GM12801 (cell line): ENCODE results near the gene BPIFA3.

Experiments used
- TF ChIP-seq, protein P1 (sequence below): IDR thresholded peaks from one replicate; pipeline ENCODE4 v1.5.1; 2011; ENCODE audit warnings: control low read depth; ENCODE audit not compliant: insufficient read length; ENCODE audit errors: extremely low read depth

Gene BPIFA3

DNA sequence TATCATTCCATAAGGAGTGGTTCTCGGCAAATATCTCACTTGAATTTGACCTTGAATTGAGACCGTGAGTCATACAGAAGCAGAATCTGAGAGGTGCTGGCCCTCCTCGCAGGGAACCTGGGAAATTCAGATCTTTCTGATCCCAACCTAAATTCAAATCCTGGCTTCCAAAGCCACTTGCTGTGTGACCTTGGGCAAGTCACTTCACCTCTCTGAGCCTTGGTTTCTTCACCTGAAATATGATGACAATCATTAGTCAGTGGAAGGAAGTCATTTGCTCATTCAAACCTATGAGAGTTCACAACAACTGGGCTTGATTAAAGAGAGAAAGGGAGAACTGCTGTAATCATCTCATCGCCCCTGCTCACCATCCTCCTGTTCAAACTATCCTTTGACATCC is 7.2 kb downstream of the BPIFA3 start:
- TF ChIP-seq, protein P1, sequence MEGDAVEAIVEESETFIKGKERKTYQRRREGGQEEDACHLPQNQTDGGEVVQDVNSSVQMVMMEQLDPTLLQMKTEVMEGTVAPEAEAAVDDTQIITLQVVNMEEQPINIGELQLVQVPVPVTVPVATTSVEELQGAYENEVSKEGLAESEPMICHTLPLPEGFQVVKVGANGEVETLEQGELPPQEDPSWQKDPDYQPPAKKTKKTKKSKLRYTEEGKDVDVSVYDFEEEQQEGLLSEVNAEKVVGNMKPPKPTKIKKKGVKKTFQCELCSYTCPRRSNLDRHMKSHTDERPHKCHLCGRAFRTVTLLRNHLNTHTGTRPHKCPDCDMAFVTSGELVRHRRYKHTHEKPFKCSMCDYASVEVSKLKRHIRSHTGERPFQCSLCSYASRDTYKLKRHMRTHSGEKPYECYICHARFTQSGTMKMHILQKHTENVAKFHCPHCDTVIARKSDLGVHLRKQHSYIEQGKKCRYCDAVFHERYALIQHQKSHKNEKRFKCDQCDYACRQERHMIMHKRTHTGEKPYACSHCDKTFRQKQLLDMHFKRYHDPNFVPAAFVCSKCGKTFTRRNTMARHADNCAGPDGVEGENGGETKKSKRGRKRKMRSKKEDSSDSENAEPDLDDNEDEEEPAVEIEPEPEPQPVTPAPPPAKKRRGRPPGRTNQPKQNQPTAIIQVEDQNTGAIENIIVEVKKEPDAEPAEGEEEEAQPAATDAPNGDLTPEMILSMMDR: no peak

DNA sequence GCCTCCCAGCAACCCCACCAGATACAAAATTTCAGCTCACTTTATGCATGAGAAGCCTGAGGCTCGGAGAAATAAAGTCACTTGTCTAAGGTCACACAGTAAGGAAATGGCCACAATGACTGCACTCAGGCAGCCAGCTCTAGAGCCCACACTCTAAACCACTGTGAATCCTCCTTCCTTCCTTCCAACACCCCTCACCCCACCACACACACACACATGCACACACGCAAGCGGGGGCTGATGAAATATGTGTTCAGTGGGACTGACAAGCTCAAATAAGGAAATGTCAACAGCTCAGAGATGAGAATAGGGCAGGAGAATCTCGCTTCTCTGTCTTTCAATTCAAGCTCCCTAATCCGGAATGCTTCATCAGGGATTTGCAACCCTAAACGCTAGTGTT is 12.7 kb downstream of the BPIFA3 start:
- TF ChIP-seq, protein P1: no peak

DNA sequence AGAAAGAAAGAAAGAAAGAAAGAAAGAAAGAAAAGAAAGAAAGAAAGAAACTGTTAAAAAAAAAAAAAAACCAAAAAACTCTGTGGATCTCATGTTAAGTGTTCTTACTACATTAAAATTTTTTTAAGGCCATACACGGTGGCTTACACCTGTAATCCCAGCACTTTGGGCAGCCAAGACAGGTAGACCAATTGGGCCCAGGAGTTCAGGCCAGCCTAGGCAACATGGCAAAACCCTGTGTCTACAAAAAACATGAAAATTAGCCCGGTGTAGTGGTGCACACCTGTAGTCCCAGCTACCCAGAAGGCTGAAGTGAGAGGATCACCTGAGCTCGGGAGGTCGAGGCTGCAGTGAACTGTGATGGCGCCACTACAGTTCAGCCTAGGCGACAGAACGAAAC is 14.1 kb downstream of the BPIFA3 start:
- TF ChIP-seq, protein P1: no peak

DNA sequence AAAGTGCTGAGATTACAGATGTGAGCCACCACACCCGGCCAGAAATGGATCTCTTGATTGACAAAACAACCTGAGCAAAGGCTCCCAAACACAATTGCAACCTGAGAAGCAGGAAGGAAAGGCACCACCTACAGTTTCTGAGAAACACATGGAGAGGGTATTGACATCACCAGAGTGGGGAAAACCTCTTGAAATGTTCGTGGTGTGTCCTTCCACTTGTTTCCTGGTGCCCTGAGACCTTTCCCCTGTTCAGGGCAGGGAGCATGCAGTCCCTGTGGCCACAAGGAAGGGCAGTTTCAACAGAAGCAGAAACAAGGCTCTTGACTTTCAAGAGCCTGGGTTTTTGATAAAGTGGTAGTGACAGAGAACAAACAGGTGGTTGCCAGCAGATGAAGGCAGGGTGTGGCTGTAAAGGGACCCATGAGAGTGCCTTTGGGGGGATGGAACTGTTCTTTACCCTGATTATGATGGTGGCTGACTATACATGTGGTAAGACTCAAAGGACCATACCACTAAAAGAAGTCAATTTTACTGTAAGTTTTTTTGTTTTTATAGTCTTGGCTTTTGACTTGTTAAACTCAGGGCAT is 15.4 kb downstream of the BPIFA3 start:
- TF ChIP-seq, protein P1: no peak

DNA sequence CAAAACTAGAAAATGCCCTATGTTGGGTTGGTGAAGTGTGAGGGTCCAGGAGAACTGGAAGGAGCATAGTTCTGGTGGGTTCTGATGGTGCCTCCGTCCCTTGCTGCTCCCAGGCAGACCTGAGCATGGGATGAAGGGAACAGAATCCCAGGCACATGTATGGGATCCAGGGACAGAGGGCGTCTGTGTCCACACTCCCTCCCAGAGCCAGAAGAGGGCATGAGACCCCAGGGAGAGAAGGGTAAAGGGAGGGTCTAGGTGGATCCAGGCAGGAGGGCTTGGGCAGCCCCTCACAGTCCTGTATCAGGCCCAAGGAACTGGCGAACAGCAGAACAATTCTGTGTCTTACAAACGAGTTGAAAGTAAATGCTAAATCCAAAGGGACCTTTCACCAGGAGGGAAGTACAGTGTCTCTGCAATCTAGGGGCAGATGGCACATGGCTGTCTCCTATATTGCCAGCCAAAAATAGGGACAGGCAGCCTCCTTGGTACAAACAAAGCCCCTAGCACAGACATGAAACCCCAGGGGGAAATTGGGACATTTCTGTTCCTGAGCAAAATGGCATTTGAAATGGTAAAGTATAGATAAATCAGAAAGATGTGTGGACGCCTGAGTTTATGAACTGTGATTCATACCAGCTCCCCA is 16.1 kb downstream of the BPIFA3 start:
- TF ChIP-seq, protein P1: no peak

DNA sequence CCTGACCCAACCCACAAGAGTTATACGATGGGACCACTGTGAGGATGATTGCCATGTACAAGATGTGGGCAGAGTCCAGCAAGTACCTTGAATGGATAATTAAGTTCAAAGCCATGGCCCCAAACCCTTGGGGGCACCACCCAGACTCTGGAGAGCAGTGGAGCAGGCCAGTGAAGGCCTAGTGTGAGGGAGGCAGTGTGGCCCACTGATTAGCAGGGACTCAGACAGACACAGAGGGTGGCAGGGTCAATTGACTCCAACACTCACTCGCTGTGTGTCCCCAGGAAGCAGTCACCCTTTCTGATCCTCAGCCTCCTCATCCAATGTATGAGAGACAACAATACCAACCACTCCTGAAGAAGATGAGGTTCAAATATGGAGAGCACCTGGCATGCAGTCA is 16.9 kb downstream of the BPIFA3 start:
- TF ChIP-seq, protein P1: no peak

DNA sequence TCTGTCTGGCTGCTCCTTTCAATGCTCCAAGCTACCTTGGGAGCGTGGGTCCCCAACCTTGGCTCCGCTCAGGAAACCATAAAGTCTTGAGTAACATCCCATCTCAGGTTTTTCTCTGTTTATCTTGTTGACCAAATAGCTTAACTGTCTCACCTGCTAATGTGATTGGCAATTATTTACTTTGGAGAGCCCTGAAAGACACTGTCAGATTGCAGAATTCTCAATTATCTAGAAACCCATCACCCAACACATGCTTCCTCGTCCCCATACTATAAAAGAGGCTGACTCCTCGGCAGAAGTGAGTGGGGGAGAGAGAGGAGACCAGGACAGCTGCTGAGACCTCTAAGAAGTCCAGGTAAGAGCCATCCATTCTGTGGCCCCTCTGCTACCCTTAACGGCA is 18.5 kb downstream of the BPIFA3 start, which contains the start of gene BPIFA1:
Gene BPIFA1 (plus strand): TSS at position 301 of the 400 bp plus-strand sequence. CDS start 1,716 bp downstream, outside the sequence.
- TF ChIP-seq, protein P1: no peak
